AG09309 (cell line): Measurements from ENCODE around the gene RPS5.
"Not testable (repeated sequence)": the region's sequence is repeated elsewhere in the genome, so short reads cannot be mapped to it uniquely, and the experiment has no call there.

Source experiments
- DNase-seq: peaks from one replicate; pipeline ENCODE4 v3.0.0-alpha.2; 2010; ENCODE audit warnings: low read depth
- H3K4me3 ChIP-seq: 2 replicates; pipeline ENCODE4 v1.5.1; 2011; ENCODE audit warnings: mild to moderate bottlenecking, low read depth, low read length, moderate library complexity; ENCODE audit not compliant: control insufficient read depth
- TF ChIP-seq, protein P1 (sequence below): IDR thresholded peaks from 2 replicates; pipeline ENCODE4 v1.5.1; 2011; ENCODE audit warnings: mild to moderate bottlenecking, low read depth, low read length, inconsistent platforms; ENCODE audit not compliant: insufficient read depth, control insufficient read depth; ENCODE audit errors: missing control alignments

RPS5 gene

DNA sequence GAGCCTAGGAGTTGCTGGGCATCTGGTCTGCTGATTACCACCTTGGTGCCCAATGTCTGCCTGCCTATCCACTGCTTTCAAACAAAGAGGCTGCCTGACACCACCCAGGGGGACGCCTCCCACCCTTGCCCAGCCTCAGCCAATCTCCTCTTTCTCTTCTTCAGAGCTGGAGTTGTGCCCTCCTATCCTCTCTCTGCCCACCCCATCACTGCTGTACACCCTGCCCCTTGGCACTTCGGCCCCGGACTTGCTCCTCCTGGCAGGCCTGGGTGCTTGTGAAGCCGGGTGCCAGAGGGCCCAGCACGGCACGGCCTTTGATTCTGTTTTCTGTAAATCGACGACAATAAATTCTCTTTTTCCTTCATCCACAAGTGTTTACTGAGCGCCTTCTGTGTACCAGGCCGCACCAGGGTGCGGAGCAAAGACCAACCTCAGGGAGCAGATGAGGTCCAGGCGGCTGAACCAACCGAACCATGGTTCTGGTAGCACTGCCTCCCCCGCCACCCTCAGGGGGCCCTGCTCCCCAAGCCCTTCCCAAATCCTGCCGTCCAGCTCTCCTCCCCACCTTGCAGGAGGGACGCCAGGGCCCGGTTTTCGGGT lies 13.3 kb downstream of the RPS5 start:
- no peak for DNase-seq
- TF ChIP-seq, protein P1, sequence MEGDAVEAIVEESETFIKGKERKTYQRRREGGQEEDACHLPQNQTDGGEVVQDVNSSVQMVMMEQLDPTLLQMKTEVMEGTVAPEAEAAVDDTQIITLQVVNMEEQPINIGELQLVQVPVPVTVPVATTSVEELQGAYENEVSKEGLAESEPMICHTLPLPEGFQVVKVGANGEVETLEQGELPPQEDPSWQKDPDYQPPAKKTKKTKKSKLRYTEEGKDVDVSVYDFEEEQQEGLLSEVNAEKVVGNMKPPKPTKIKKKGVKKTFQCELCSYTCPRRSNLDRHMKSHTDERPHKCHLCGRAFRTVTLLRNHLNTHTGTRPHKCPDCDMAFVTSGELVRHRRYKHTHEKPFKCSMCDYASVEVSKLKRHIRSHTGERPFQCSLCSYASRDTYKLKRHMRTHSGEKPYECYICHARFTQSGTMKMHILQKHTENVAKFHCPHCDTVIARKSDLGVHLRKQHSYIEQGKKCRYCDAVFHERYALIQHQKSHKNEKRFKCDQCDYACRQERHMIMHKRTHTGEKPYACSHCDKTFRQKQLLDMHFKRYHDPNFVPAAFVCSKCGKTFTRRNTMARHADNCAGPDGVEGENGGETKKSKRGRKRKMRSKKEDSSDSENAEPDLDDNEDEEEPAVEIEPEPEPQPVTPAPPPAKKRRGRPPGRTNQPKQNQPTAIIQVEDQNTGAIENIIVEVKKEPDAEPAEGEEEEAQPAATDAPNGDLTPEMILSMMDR = no peak
- peak overlapping the region; percentile 41 for H3K4me3 ChIP-seq

DNA sequence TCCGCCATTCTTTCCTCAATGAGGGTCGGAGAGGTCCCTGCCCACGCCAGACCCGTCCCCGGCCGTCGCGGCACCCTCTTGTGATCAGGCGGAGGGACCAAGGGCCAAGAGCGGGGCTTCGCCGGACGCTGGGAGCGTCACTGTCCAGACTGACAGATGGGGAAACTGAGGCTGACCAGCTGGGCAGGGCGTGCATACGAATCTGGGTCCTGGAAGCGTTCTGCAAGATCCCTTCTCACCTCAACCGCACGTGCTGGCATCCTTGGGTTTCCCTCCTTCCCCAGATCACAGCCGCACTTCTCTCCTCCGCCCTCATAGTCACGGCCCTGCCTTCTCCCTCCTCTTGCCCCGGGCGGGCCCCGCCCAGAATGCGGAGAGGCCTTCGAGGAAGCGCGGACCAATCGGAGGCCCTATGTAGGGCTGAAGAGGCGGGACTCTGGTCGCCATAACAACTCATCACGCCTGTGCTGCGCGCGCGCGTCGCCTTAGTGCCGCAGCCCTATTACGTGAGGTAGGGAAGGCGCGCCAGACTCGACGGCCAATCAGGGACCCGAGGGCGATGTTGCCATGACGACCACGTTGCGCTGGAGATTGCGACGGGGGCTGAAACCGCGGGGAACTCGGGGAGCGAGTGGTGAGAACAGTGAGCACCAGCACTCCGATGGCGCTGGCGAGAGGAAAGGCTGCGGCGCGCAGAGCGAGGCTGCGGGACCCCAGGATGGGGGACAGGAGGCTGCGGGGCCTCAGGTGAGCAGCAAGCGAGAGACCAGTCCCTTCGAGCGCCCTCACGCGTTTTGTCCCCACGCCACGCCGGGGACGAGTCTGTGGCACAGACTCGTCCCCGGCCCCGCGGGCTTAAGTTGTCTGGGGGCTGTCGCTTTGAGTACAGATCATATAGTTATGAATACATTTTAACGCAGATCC lies 14.1 kb downstream of the RPS5 start:
- peak; percentile 97 for DNase-seq
- peak overlapping the region; percentile 71 for H3K4me3 ChIP-seq

DNA sequence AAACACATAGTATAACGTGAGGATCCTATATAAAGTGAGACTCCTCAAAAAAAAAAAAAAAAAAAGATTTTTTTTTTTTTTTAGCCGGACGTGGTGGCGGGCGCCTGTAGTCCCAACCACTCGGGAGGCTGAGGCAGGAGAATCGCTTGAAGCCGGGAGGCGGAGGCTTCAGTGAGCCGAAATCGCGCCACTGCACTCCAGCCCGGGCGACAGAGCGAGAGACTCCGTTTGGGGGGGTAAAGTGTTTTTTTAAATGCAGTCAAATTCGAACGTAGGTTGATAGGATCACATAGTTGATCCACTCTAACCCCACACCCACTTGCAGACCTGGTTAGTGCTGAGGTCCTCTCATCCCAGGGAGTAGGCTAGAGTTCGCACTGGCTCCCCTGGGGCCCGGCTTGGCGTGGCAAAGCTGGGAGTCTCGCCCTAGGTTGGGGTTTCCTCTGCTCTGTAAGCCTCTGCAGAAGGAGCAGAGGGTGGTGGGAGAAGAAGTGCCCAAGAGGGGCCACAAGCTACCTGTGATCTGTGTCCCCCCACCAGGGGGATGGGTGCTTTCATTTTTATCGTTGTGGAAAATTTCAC lies 14.9 kb downstream of the RPS5 start:
- no peak for DNase-seq
- TF ChIP-seq, protein P1 = no peak
- peak overlapping the region; percentile 71 for H3K4me3 ChIP-seq

More for the DNA sequence above, 14.1 kb downstream of the RPS5 start:
- TF ChIP-seq, protein P1 = no peak

DNA sequence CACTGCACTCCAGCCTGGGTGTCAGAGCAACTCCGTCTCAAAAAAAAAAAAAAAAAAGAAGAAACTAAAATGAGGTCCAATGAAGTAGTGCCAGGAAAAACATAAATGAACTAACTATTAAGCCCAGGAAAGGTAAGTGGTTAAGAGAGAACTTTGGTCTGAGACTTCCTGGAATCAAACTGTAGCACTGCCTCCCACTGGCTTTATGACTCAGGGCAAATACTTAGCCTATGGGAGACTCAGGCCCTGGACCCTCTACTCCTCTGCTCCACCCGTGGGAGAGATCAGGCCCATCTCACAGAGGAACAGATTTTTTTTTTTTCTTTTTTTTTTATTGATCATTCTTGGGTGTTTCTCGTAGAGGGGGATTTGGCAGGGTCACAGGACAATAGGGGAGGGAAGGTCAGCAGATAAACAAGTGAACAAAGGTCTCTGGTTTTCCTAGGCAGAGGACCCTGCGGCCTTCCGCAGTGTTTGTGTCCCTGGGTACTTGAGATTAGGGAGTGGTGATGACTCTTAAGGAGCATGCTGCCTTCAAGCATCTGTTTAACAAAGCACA lies 16.9 kb downstream of the RPS5 start:
- not testable (repeated sequence) for DNase-seq, H3K4me3 ChIP-seq

DNA sequence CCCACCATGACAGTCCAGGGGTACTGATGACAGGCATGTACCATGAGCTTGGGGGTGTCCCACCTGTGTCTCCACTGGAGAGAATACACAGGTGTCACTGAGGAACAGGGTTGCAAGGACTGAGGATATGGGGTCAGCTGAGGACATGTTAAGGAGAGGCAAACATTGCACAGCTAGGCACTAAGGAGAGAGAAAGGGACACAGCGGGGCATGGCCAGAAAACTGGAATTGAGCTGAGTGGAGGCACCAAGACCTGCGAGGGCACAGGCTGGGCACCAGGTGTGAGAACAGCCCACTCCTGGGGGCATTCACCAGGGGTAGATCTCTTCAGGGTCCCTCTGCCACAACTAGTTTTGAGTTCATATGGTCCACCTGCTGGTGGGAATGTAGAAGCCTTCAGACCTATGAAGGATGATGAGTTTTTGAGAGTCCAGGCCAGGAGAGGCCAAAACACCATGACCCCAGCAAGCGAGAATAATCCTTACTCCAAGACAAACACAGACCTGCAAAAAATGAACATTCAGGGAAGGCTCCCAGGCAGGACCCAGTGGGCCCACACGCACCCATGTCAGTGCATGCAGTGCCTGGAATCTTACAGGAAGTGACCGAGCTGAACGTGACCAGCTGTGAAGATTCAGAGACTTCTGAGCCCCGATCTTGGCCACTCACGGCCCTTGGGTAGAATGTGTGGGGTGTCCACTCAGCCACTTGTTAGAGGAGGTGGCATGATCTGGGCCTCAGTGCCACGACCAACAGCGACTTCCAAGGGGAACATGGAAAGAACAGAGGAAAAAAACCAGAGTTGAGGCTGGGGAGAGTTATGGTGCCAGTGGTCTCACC lies 20.0 kb downstream of the RPS5 start:
- no peak for DNase-seq
- TF ChIP-seq, protein P1 = peak; percentile 41
- peak overlapping the region; percentile 84 for H3K4me3 ChIP-seq

DNA sequence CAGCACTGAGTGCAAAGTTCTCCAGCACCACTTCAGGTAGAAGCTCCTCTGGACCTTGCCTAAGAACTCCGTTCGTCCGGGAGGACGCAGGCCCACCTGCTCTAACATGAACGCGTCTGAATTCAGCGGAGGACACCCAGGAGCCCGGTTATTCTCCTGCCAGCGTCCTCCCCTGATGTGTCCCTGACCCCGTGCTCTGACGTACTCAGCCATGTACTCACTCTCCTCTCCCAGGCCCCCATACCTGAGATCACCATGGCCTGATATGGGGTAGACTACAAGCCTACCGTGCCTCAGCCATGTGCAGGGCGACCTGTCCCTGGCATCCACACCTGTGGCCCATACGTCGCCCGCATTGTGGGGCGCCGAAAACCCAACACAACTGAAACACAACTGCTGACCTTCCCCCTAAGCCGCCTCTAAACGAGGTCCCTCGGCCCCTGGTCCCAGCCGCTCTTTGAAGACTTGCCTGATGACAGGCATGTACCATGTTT lies 20.6 kb downstream of the RPS5 start:
- no peak for DNase-seq
- TF ChIP-seq, protein P1 = no peak
- peak overlapping the region; percentile 84 for H3K4me3 ChIP-seq
